Trophoblast cell (in vitro differentiated cells and primary cell): ENCODE data around the gene PTRHD1.
"Not testable (repeated sequence)": the region's sequence is repeated elsewhere in the genome, so short reads cannot be mapped to it uniquely, and the experiment has no call there.

Experiments
- DNase-seq, 2 donors: peaks; one replicate each; pipeline ENCODE4 v3.0.0-alpha.2; 2016
- H2AFZ ChIP-seq: 2 replicates; pipeline ENCODE4 v1.6.1; 2013; ENCODE audit warnings: low read length, moderate library complexity, mild to moderate bottlenecking; ENCODE audit not compliant: insufficient read depth, poor library complexity
- H2AK5ac ChIP-seq: 2 replicates; pipeline ENCODE4 v1.6.1; 2013; ENCODE audit warnings: mild to moderate bottlenecking, low read length
- H2BK120ac ChIP-seq: 2 replicates; pipeline ENCODE4 v1.6.1; 2013; ENCODE audit warnings: low read length, mild to moderate bottlenecking, moderate library complexity; ENCODE audit not compliant: insufficient read depth, poor library complexity
- H2BK12ac ChIP-seq: 2 replicates; pipeline ENCODE4 v1.6.1; 2013; ENCODE audit warnings: mild to moderate bottlenecking, low read length, moderate library complexity
- H2BK5ac ChIP-seq: 2 replicates; pipeline ENCODE4 v1.6.1; 2013; ENCODE audit warnings: low read length, low read depth, moderate library complexity, mild to moderate bottlenecking; ENCODE audit not compliant: poor library complexity
- H3K14ac ChIP-seq: 2 replicates; pipeline ENCODE4 v1.6.1; 2013; ENCODE audit warnings: mild to moderate bottlenecking, low read length
- H3K18ac ChIP-seq: 2 replicates; pipeline ENCODE4 v1.6.1; 2013; ENCODE audit warnings: mild to moderate bottlenecking, low read length
- H3K23ac ChIP-seq: 2 replicates; pipeline ENCODE4 v1.6.1; 2013; ENCODE audit warnings: low read length
- H3K27ac ChIP-seq: 2 replicates; pipeline ENCODE4 v1.5.1; 2013; ENCODE audit warnings: low read depth, mild to moderate bottlenecking, inconsistent platforms, low read length, moderate library complexity
- H3K27me3 ChIP-seq: 2 replicates; pipeline ENCODE4 v1.6.1; 2013; ENCODE audit warnings: inconsistent platforms, mild to moderate bottlenecking, low read length, moderate library complexity; ENCODE audit not compliant: insufficient read depth
- H3K36me3 ChIP-seq, 2 experiments: 1 replicate in 1 of 2; 2 replicates in 1 of 2; pipeline ENCODE4 v1.6.1; 2013; ENCODE audit warnings: low read length in 2 of 2, mild to moderate bottlenecking in 2 of 2, moderate library complexity in 1 of 2; ENCODE audit not compliant: insufficient read depth in 2 of 2, control insufficient read depth in 1 of 2
- H3K4ac ChIP-seq: 2 replicates; pipeline ENCODE4 v1.6.1; 2013; ENCODE audit warnings: low read depth, mild to moderate bottlenecking, low read length, moderate library complexity
- H3K4me1 ChIP-seq, 2 experiments: 1 replicate in 1 of 2; 2 replicates in 1 of 2; pipeline ENCODE4 v1.6.1; 2013; ENCODE audit warnings: low read length in 2 of 2, mild to moderate bottlenecking in 2 of 2, moderate library complexity in 1 of 2; ENCODE audit not compliant: insufficient read depth in 2 of 2, control insufficient read depth in 1 of 2
- H3K4me2 ChIP-seq: 2 replicates; pipeline ENCODE4 v1.6.1; 2013; ENCODE audit warnings: inconsistent platforms, mild to moderate bottlenecking, low read length, moderate library complexity
- H3K4me3 ChIP-seq: 2 replicates; pipeline ENCODE4 v1.5.1; 2013; ENCODE audit warnings: mild to moderate bottlenecking, low read depth, low read length, inconsistent platforms
- H3K79me1 ChIP-seq: one replicate; pipeline ENCODE4 v1.6.1; 2013; ENCODE audit warnings: low read length
- H3K79me2 ChIP-seq: 2 replicates; pipeline ENCODE4 v1.6.1; 2013; ENCODE audit warnings: low read length, mild to moderate bottlenecking; ENCODE audit not compliant: control insufficient read depth, insufficient read depth, poor library complexity
- H3K9ac ChIP-seq: 2 replicates; pipeline ENCODE4 v1.6.1; 2013; ENCODE audit warnings: mild to moderate bottlenecking, low read length
- H3K9me3 ChIP-seq: 2 replicates; pipeline ENCODE4 v1.6.1; 2013; ENCODE audit warnings: low read depth, mild to moderate bottlenecking, control low read depth, inconsistent platforms, low read length; ENCODE audit not compliant: insufficient read depth
- H4K12ac ChIP-seq: 2 replicates; pipeline ENCODE4 v1.6.1; 2013; ENCODE audit warnings: low read depth, mild to moderate bottlenecking, low read length, moderate library complexity
- H4K8ac ChIP-seq: 2 replicates; pipeline ENCODE4 v1.6.1; 2013; ENCODE audit warnings: low read depth, mild to moderate bottlenecking, low read length, moderate library complexity
- H4K91ac ChIP-seq: one replicate; pipeline ENCODE4 v1.6.1; 2013; ENCODE audit warnings: low read depth, mild to moderate bottlenecking, low read length, moderate library complexity
- WGBS: extraction: QIAGEN DNeasy Blood & Tissue Kit; methylation state at CpG from one replicate; pipeline ENCODE4 v1.1.7; 2013; ENCODE audit warnings: missing lambda C conversion rate; ENCODE audit not compliant: insufficient read length, insufficient coverage; ENCODE audit errors: extremely low coverage; 5-methylcytosine and 5-hydroxymethylcytosine counted together

PTRHD1 gene

DNA sequence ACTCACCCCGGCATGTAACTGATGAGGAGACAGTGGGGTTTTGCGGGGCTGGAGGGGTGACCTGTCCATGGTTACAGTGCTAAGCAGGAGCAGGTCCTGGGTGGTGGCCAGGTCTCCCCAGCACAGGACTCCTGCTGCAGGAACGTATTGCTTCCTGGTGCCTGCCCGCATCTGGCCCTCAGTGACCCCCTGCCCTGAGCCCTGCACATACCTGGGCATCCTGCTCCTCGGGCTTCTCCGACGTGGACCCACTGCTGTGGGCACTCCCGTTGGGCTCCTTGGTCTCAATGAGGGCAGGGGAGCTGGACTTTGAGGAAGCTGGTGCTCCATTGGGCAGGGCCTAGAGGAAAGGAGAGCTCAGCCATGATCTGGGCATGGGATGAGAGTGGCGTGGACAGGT lies 43.5 kb upstream of the PTRHD1 start:
- Histone ChIP-seq H2BK5ac (no peak overlapping the region), H3K4me3 (peak overlapping the region; percentile 30), H3K36me3 (no peaks in the 10 kb centered on the region), H2BK12ac (no peak overlapping the region), H3K18ac (no peak overlapping the region), H2AK5ac (no peak overlapping the region), H3K27ac (no peak overlapping the region), H3K4ac (no peak overlapping the region), H3K23ac (no peak overlapping the region), H3K4me1 (no peaks in the 10 kb centered on the region), H4K12ac (no peak overlapping the region), H4K8ac (no peak overlapping the region), H2AFZ (no peak overlapping the region), H3K4me2 (no peak overlapping the region), H3K79me2 (no peaks in the 10 kb centered on the region), H3K9ac (no peak overlapping the region), H3K27me3 (no peaks in the 10 kb centered on the region), H3K14ac (no peak overlapping the region), H4K91ac (no peak overlapping the region), H3K9me3 (peaks cover 3% of the 10 kb centered on the region), H3K79me1 (no peaks in the 10 kb centered on the region), H2BK120ac (no peak overlapping the region)
- WGBS, result no CpG with 5 or more reads among the region's 9 CpGs
- DNase-seq, result no peak

DNA sequence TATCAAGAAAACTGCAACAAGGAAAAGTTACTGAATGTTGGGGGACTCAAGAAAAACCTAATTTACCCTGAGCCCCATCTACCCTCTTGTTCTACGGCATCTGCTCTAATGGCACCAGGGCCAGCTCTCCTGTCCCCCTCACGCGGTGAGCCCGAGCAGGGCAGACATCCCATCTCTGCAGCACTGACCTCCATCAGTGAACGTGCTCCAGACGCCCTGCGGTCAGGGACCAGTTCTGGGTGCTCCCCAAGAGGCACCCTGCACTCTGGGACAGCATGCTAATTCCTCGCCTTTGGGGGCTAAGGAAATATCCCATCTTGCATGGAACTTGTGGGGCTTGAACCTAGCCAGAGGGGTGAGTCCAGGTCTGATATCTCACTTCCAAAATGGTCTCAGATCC lies 43.0 kb upstream of the PTRHD1 start:
- H3K4me2 ChIP-seq, result no peak overlapping the region
- H3K36me3 ChIP-seq, result no peaks in the 10 kb centered on the region
- no peak overlapping the region for H3K23ac ChIP-seq
- H4K91ac ChIP-seq, result no peak overlapping the region
- H2BK120ac ChIP-seq, result no peak overlapping the region
- no peak overlapping the region for H4K8ac ChIP-seq
- no peak overlapping the region for H2BK5ac ChIP-seq
- H3K27ac ChIP-seq, result no peak overlapping the region
- H3K18ac ChIP-seq, result no peak overlapping the region
- H3K14ac ChIP-seq, result no peak overlapping the region
- no peaks in the 10 kb centered on the region for H3K4me1 ChIP-seq
- no peak overlapping the region for H2AFZ ChIP-seq
- H3K27me3 ChIP-seq, result no peaks in the 10 kb centered on the region
- no peak overlapping the region for H3K9ac ChIP-seq
- H3K4me3 ChIP-seq, result no peak overlapping the region
- no CpG with 5 or more reads among the region's 8 CpGs for WGBS
- H2AK5ac ChIP-seq, result no peak overlapping the region
- DNase-seq, result no peak
- H4K12ac ChIP-seq, result no peak overlapping the region
- peaks cover 3% of the 10 kb centered on the region for H3K9me3 ChIP-seq
- no peak overlapping the region for H2BK12ac ChIP-seq
- H3K79me1 ChIP-seq, result no peaks in the 10 kb centered on the region
- H3K79me2 ChIP-seq, result no peaks in the 10 kb centered on the region
- no peak overlapping the region for H3K4ac ChIP-seq

DNA sequence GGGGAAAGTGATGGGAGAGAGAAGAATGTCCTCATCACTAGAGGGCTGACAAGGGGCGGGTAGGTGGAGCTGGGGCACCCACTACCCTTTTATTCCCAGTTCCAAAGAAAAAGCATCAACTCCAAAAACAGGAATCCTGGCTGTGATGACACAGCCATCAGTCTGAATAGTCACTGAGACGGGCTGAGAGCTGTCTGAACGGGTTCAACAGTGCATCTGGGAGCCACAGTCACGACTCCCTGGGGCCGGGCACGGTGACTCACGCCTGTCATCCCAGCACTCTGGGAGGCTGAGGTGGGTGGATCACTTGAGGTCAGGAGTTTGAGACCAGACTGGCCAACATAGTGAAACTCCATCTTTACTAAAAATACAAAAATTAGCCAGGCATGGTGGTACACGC lies 42.2 kb upstream of the PTRHD1 start:
- not testable (repeated sequence) for H2AK5ac ChIP-seq

DNA sequence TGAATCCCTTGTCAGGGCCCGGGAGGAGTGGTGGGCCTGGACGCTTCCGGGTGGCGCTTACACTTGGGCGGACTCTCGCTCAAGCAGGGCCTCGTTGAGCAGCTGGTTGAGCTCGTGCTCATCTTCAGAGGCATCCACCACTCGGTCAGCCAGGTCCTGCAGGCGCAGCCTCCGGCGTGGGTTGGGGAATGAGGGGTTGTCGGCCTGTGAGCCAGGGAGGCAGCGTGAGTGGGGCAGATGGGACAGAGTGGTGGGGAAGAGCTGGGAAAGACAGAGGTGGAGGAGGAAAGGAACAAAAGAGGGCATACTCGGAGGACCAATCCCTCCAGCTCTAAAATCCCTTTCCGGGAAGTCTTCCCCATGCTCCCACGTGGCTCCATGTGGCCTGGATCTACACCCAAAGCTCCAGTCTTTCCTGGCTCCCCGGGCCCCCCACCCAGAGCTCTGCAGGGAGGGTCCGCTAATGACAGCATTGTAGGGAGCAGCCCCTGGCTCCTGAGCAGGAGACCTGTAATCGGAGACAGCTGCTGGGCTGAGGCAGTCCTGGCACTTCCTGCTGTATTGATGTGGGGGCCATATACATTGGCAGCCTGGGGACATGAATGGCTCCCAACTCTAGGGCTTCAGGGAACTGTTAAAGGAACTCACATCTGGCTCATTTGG lies 41.7 kb upstream of the PTRHD1 start:
- H2AK5ac ChIP-seq, result no peak overlapping the region
- no peak overlapping the region for H2BK5ac ChIP-seq
- no peak overlapping the region for H2BK120ac ChIP-seq
- H3K79me2 ChIP-seq, result no peaks in the 10 kb centered on the region
- H3K79me1 ChIP-seq, result no peaks in the 10 kb centered on the region
- WGBS, result no CpG with 5 or more reads among the region's 20 CpGs
- DNase-seq, result no peak
- H4K8ac ChIP-seq, result no peak overlapping the region
- no peaks in the 10 kb centered on the region for H3K36me3 ChIP-seq
- H3K9me3 ChIP-seq, result peaks cover 3% of the 10 kb centered on the region
- no peaks in the 10 kb centered on the region for H3K27me3 ChIP-seq
- no peaks in the 10 kb centered on the region for H3K4me1 ChIP-seq
- no peak overlapping the region for H3K4ac ChIP-seq
- H4K91ac ChIP-seq, result no peak overlapping the region
- no peak overlapping the region for H4K12ac ChIP-seq
- no peak overlapping the region for H3K18ac ChIP-seq
- no peak overlapping the region for H3K27ac ChIP-seq
- H3K4me2 ChIP-seq, result no peak overlapping the region
- H2BK12ac ChIP-seq, result no peak overlapping the region
- no peak overlapping the region for H3K9ac ChIP-seq
- H3K14ac ChIP-seq, result no peak overlapping the region
- H3K4me3 ChIP-seq, result no peak overlapping the region
- no peak overlapping the region for H2AFZ ChIP-seq
- H3K23ac ChIP-seq, result no peak overlapping the region

More for the DNA sequence above, 42.2 kb upstream of the PTRHD1 start:
- peak; percentile 29 to 31 for DNase-seq
- not testable (repeated sequence) for H4K91ac ChIP-seq, H3K9me3 ChIP-seq, H3K4me2 ChIP-seq, H4K8ac ChIP-seq, H3K27me3 ChIP-seq, H3K9ac ChIP-seq, H3K27ac ChIP-seq, H3K18ac ChIP-seq, H2BK5ac ChIP-seq, H3K4me3 ChIP-seq, H2BK12ac ChIP-seq, H3K4ac ChIP-seq, H3K23ac ChIP-seq, H4K12ac ChIP-seq, H3K36me3 ChIP-seq, H3K79me2 ChIP-seq, H3K79me1 ChIP-seq, H3K4me1 ChIP-seq, H3K14ac ChIP-seq, H2BK120ac ChIP-seq, H2AFZ ChIP-seq
- no CpG with 5 or more reads among the region's 8 CpGs for WGBS
